ENCODE measurements around the gene C5AR2. TPM values are rescaled to one million over a fixed set of nuclear protein-coding genes. Genes with fewer than 3 reads are reported as not detected.
"Not testable (repeated sequence)": the region's sequence is repeated elsewhere in the genome, so short reads cannot be mapped to it uniquely, and the experiment has no call there.

C5AR2 gene
- total RNA-seq, 1 donor from 2014 or later, result 18.3 TPM

DNA sequence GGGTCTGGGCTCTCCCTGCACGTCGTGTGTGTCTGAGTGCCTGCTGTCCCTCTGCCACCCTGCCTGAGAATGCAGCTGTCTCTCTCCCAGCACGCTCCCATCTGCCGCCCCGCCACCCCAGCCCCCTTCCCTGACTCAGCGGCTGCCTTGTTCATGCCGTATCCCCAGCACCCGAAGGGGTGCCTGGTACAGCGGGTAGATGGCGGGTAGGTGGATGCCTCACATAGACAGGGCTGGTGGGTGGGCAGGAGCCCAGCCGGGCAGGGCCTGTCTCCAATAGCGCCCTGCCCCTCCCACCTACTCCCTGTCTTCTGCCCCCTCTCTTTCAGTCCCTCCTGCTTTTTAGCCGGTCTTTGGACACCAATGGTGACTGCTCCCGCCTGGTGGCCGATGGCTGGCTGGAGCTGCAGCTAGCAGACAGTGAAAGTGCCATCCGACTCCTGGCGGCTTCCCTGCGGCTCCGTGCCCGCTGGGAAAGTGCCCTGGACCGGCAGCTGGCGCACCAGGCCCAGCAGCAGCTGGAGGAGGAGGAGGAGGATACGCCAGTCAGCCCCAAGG, 47.5 kb downstream of the C5AR2 start:
- no peak for TF ChIP-seq CTCF (IDR thresholded peaks at IDR 0.05)
- H3K4me3 ChIP-seq, result no peak overlapping the region
- H3K27ac ChIP-seq, result no peak overlapping the region
- intact Hi-C loops (cut with DNase I), result no loop called here
- no peaks in the 10 kb centered on the region for H3K27me3 ChIP-seq
- peaks cover 58 to 78% of the 10 kb centered on the region in 2 donors for H3K36me3 ChIP-seq
- H3K9me3 ChIP-seq, result no peaks in the 10 kb centered on the region
- no peak for DNase-seq (ENCODE audit: low spot score in 2 of 2)
- H3K4me1 ChIP-seq, result no peaks in the 10 kb centered on the region

- Histone ChIP-seq H3K27me3 (no peaks in the 10 kb centered on the region), H3K27ac (no peak overlapping the region), H3K4me1 (no peaks in the 10 kb centered on the region), H3K4me3 (no peak overlapping the region), H3K36me3 (peaks cover 47 to 67% of the 10 kb centered on the region in 2 donors), H3K9me3 (no peaks in the 10 kb centered on the region)
- DNase-seq (ENCODE audit: low spot score in 2 of 2), result no peak
- no peak for TF ChIP-seq CTCF (IDR thresholded peaks at IDR 0.05)
- intact Hi-C loops (cut with DNase I), result no loop called here
Observed at GRCh38 chr19:47380559-47380958, 48.6 kb downstream of the C5AR2 start.

DNA sequence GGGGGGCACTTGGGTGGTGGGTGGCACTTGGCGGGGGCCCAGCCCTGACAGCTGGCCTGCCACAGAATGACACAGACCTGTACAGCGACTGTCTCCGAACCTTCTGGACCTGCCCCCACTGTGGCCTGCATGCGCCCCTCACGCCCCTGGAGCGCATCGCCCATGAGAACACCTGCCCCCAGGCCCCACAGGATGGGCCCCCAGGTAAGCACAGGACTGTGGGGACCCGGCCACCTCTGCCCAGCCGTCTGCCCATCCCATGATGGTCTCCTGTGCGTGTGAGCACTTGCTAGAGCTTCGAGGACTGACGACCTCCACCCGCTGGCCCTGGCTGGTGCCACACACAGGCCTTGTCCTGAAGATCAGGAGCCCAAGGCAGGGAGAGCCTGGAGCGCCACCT, 49.1 kb downstream of the C5AR2 start:
- intact Hi-C loops (cut with DNase I), result no loop called here
- H3K36me3 ChIP-seq, result peaks cover 41 to 62% of the 10 kb centered on the region in 2 donors

GRCh38 chr19:47381653-47382279, 49.8 kb downstream of the C5AR2 start:
- DNase-seq (ENCODE audit: low spot score in 2 of 2), result no peak
- TF ChIP-seq CTCF (IDR thresholded peaks at IDR 0.05), result no peak
- H3K36me3 ChIP-seq, result peaks cover 34 to 55% of the 10 kb centered on the region in 2 donors
- H3K4me1 ChIP-seq, result no peaks in the 10 kb centered on the region
- intact Hi-C loops (cut with DNase I), result no loop called here
- H3K27me3 ChIP-seq, result no peaks in the 10 kb centered on the region
- no peak overlapping the region for H3K27ac ChIP-seq
- H3K4me3 ChIP-seq, result no peak overlapping the region
- H3K9me3 ChIP-seq, result no peaks in the 10 kb centered on the region

More for the DNA sequence above, 49.1 kb downstream of the C5AR2 start:
- no peaks in the 10 kb centered on the region for H3K4me1 ChIP-seq
- no peak overlapping the region for H3K4me3 ChIP-seq
- no peak for TF ChIP-seq CTCF (IDR thresholded peaks at IDR 0.05)
- no peaks in the 10 kb centered on the region for H3K9me3 ChIP-seq
- no peak overlapping the region for H3K27ac ChIP-seq
- H3K27me3 ChIP-seq, result no peaks in the 10 kb centered on the region
- DNase-seq (ENCODE audit: low spot score in 2 of 2), result no peak

DNA sequence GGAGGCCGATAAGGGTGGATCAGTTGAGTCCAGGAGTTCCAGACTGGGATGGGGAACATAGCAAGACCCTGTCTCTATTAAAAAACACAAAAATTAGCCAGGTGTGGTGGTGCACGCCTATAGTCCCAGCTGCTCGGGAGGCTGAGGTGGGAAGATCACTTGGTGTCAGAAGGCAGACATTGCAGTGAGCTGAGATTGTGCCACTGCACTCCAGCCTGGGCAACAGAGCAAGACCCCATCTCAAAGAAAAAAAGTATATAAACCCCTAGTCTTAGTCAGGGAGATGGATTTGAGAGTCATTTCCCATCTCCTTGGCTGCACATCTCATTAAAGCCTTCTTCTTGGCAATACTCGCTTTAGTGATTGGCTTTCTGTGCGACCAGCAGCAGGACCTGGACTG, 51.9 kb downstream of the C5AR2 start:
- peaks cover 31 to 36% of the 10 kb centered on the region in 2 donors for H3K36me3 ChIP-seq
- H3K9me3 ChIP-seq; H3K4me1 ChIP-seq; H3K27ac ChIP-seq; H3K27me3 ChIP-seq; DNase-seq (ENCODE audit: low spot score in 2 of 2); H3K4me3 ChIP-seq; intact Hi-C loops (cut with DNase I): not testable (repeated sequence)

DNA sequence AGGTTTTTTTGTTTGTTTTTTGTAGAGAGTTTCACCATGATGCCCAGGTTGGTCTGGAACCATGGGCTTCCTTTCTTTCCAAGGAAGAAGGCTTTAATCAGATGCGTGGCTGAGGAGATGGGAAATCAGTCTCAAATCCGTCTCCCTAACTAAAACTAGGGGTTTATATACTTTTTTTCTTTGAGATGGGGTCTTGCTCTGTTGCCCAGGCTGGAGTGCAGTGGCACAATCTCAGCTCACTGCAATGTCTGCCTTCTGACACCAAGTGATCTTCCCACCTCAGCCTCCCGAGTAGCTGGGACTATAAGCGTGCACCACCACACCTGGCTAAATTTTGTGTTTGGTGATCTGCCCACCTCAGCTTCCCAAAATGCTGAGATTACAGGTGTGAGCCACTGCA, 52.6 kb downstream of the C5AR2 start:
- intact Hi-C loops (cut with DNase I); H3K27ac ChIP-seq; H3K4me3 ChIP-seq; DNase-seq (ENCODE audit: low spot score in 2 of 2); H3K9me3 ChIP-seq; H3K4me1 ChIP-seq; H3K27me3 ChIP-seq: not testable (repeated sequence)
- peaks cover 26 to 30% of the 10 kb centered on the region in 2 donors for H3K36me3 ChIP-seq

GRCh38 chr19:47386582-47386981, 54.6 kb downstream of the C5AR2 start:
- DNase-seq (ENCODE audit: low spot score in 2 of 2); H3K27me3 ChIP-seq; H3K27ac ChIP-seq; H3K9me3 ChIP-seq; H3K36me3 ChIP-seq; intact Hi-C loops (cut with DNase I); H3K4me3 ChIP-seq; H3K4me1 ChIP-seq: not testable (repeated sequence)

- DNase-seq (ENCODE audit: low spot score in 2 of 2); H3K4me3 ChIP-seq; H3K9me3 ChIP-seq; H3K27me3 ChIP-seq; H3K4me1 ChIP-seq; H3K36me3 ChIP-seq; H3K27ac ChIP-seq; intact Hi-C loops (cut with DNase I): not testable (repeated sequence)
Observed at GRCh38 chr19:47387623-47388022, 55.6 kb downstream of the C5AR2 start.

- H3K36me3 ChIP-seq; H3K4me1 ChIP-seq; H3K4me3 ChIP-seq; intact Hi-C loops (cut with DNase I); H3K9me3 ChIP-seq; DNase-seq (ENCODE audit: low spot score in 2 of 2); H3K27ac ChIP-seq; H3K27me3 ChIP-seq: not testable (repeated sequence)
Observed at GRCh38 chr19:47388721-47389120, 56.7 kb downstream of the C5AR2 start.

Data from ascending aorta (tissue), 2 donors.